ENCODE results near the gene TMEM163.

TMEM163 gene

GRCh38 chr2:134413430-134413829 is 305.4 kb downstream of the TMEM163 start:
- no peak for TF ChIP-seq CTCF (IDR thresholded peaks at IDR 0.05)
- Histone ChIP-seq H3K4me3 (no peak overlapping the region), H3K27ac (no peak overlapping the region)
- DNase-seq (ENCODE audit: low spot score): no peak

GRCh38 chr2:134412639-134412999 is 306.2 kb downstream of the TMEM163 start:
- no peak for DNase-seq (ENCODE audit: low spot score)
- no peak for TF ChIP-seq CTCF (IDR thresholded peaks at IDR 0.05)
- H3K4me3 ChIP-seq: no peak overlapping the region
- H3K27ac ChIP-seq: no peak overlapping the region

- peak; percentile 79 for DNase-seq (ENCODE audit: low spot score)
- H3K27ac ChIP-seq: no peak overlapping the region
- H3K4me3 ChIP-seq: no peak overlapping the region
- peak; percentile 55 for TF ChIP-seq CTCF (IDR thresholded peaks at IDR 0.05)
These were observed 306.8 kb downstream of the TMEM163 start for GRCh38 chr2:134411828-134412638.

GRCh38 chr2:134411279-134411827 is 307.4 kb downstream of the TMEM163 start:
- no peak for DNase-seq (ENCODE audit: low spot score)
- no peak for TF ChIP-seq CTCF (IDR thresholded peaks at IDR 0.05)
- Histone ChIP-seq H3K27ac (no peak overlapping the region), H3K4me3 (no peak overlapping the region)

- no peak for TF ChIP-seq CTCF (IDR thresholded peaks at IDR 0.05)
- Histone ChIP-seq H3K4me3 (no peak overlapping the region), H3K27ac (no peak overlapping the region)
- no peak for DNase-seq (ENCODE audit: low spot score)
These were observed 308.0 kb downstream of the TMEM163 start for GRCh38 chr2:134410831-134411231.

DNA sequence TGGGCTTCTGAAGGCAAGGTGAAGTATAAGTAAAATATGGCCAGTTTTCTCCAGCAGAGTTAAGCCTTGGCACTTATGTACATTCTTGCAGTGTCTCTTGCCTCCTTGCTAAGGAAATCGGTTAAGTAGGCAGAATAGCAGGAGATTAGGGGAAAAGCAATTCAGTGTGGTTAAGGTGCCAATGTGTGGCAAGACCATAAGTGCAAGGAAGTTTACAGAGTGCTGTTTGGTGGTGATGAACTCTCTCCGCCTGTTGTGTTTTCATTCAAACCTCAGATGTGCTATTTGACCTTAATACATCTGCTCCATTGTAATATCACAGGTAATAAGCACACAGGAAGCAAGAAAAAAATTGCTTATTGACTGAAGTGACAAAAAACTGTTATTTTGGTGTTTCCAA is 308.8 kb downstream of the TMEM163 start:
- TF ChIP-seq CTCF (IDR thresholded peaks at IDR 0.05): no peak
- no peak for DNase-seq (ENCODE audit: low spot score)
- H3K4me3 ChIP-seq: no peak overlapping the region
- no peak overlapping the region for H3K27ac ChIP-seq

DNA sequence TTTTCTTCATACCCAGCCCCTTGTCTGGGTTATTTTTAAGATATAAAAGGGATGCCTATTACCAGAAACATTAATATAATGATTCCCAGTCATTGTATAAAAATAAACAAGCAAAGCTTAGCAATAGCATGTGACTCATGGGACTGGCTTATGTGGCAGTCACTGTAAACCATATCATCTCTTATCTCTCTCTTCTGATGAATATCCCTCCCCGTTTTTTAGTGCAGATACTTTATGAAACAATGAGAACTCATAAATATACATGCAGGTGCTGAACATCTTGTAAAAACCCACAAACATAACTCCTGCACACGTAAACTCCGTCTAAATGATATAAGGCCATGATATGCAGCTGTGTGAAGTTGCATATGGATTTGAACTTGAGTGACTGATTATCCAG is 310.0 kb downstream of the TMEM163 start:
- Histone ChIP-seq H3K4me3 (no peak overlapping the region), H3K27ac (no peak overlapping the region)
- no peak for TF ChIP-seq CTCF (IDR thresholded peaks at IDR 0.05)
- DNase-seq (ENCODE audit: low spot score): no peak
